ENCODE results near the gene GPR161.

GRCh38 chr1:168134132-168134531 is 2.6 kb downstream of the GPR161 start:
- TF ChIP-seq CTCF (conservative IDR thresholded peaks at IDR 0.05; ENCODE audit: low read length) (no peak), EZH2phosphoT487 (IDR thresholded peaks at IDR 0.05; ENCODE audit: borderline replicate concordance, low read depth, low read length) (no peak)
